GM18507 (cell line): ENCODE data around the gene MEF2C.
"Not testable (repeated sequence)": the region's sequence is repeated elsewhere in the genome, so short reads cannot be mapped to it uniquely, and the experiment has no call there.

Experiments used
- DNase-seq: peaks from one replicate; pipeline ENCODE4 v3.0.0; 2011; ENCODE audit warnings: low read depth; ENCODE audit not compliant: insufficient read length; ENCODE audit errors: extremely low spot score
- FAIRE-seq: peaks from 2 replicates; lab custom pipeline; 2011; peaks lifted over from hg19 to GRCh38; lab: Jason Lieb, UNC

MEF2C gene

GRCh38 chr5:88815050-88815789 lies 67.8 kb downstream of the MEF2C start:
- DNase-seq (no peak), FAIRE-seq (no peak)

GRCh38 chr5:88813805-88814575 lies 69.0 kb downstream of the MEF2C start:
- FAIRE-seq = no peak
- no peak for DNase-seq

- DNase-seq (no peak), FAIRE-seq (peak; percentile 41)
These were observed 69.7 kb downstream of the MEF2C start for GRCh38 chr5:88813244-88813643.

- peak; percentile 74 for FAIRE-seq
- no peak for DNase-seq
These were observed 74.8 kb downstream of the MEF2C start for GRCh38 chr5:88808153-88808552.

- no peak for DNase-seq
- no peak for FAIRE-seq
These were observed 75.7 kb downstream of the MEF2C start for GRCh38 chr5:88807327-88807726.

GRCh38 chr5:88806338-88806737 lies 76.6 kb downstream of the MEF2C start:
- DNase-seq (no peak), FAIRE-seq (no peak)

- FAIRE-seq = peak; percentile 73
These were observed 77.7 kb downstream of the MEF2C start for GRCh38 chr5:88805151-88805784.

GRCh38 chr5:88804444-88804843 lies 78.5 kb downstream of the MEF2C start:
- FAIRE-seq (no peak), DNase-seq (no peak)

More at GRCh38 chr5:88805151-88805784, 77.7 kb downstream of the MEF2C start:
- DNase-seq = no peak

GRCh38 chr5:88803309-88803708 lies 79.7 kb downstream of the MEF2C start:
- FAIRE-seq (no peak), DNase-seq (no peak)

GRCh38 chr5:88799938-88800535 lies 82.9 kb downstream of the MEF2C start:
- FAIRE-seq = no peak
- no peak for DNase-seq

GRCh38 chr5:88798933-88799332 lies 84.1 kb downstream of the MEF2C start:
- not testable (repeated sequence) for DNase-seq, FAIRE-seq

GRCh38 chr5:88793797-88794196 lies 89.2 kb downstream of the MEF2C start:
- not testable (repeated sequence) for DNase-seq, FAIRE-seq

GRCh38 chr5:88792144-88792840 lies 90.7 kb downstream of the MEF2C start:
- DNase-seq = peak; percentile 9
- FAIRE-seq = peak; percentile 86

- DNase-seq (no peak), FAIRE-seq (no peak)
These were observed 95.1 kb downstream of the MEF2C start for GRCh38 chr5:88787856-88788255.

GRCh38 chr5:88786789-88787188 lies 96.2 kb downstream of the MEF2C start:
- no peak for DNase-seq
- FAIRE-seq = peak; percentile 45

- no peak for DNase-seq
- FAIRE-seq = peak; percentile 63
These were observed 97.0 kb downstream of the MEF2C start for GRCh38 chr5:88785746-88786565.

- FAIRE-seq = no peak
- no peak for DNase-seq
These were observed 100.4 kb downstream of the MEF2C start for GRCh38 chr5:88782571-88782970.

- no peak for FAIRE-seq
These were observed 102.2 kb downstream of the MEF2C start for GRCh38 chr5:88780736-88781135.

GRCh38 chr5:88778736-88779135 lies 104.2 kb downstream of the MEF2C start:
- FAIRE-seq (no peak), DNase-seq (no peak)

More at GRCh38 chr5:88780736-88781135, 102.2 kb downstream of the MEF2C start:
- no peak for DNase-seq
